Measurements from ENCODE around the gene USE1. TPM values are rescaled to one million over a fixed set of nuclear protein-coding genes. Genes with fewer than 3 reads are reported as not detected.

USE1 gene
- total RNA-seq, 4 donors from 2014 or later = 11.5 to 43.5 (median 22.2) TPM

DNA sequence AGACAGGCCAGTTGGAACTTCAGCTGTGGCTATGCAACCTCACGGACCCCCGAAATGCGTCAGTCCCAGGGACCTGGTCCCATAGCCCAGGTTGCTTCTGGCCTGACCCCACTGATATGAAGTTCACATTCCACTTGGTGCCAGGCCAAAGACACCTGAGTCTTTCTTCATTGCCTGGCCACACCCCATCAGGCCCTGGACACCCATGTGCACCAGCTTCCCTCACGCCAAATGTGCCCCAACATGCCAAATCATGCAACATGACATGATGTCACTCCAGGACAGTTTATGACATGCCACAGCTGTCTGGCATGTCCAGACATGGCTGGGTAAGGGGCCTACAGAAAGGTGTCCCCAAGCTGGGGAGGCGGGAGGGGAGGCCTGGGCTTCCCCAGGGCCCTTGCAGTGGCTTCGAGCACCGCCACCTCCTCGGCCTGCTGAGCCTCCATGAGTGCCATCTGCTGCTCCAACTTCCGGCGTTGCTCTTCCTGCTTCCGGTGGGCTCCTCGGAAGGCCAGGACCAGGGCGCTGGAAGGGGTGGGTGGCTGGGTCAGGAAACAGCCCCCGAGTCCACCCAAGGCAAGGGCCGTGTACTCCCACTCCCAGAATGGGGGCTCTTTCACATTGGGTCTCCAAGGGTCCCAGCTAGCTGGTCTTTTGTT, 34.9 kb downstream of the USE1 start:
- Histone ChIP-seq H3K36me3 (no peaks in the 10 kb centered on the region), H3K27ac (no peak overlapping the region), H3K27me3 (no peaks in the 10 kb centered on the region), H3K4me1 (no peaks in the 10 kb centered on the region), H3K9me3 (no peaks in the 10 kb centered on the region), H3K4me3 (no peak overlapping the region)
- intact Hi-C loops (cut with DNase I; ENCODE audit: low total_unique reads) = no loop called here
- no peak for TF ChIP-seq POLR2A (IDR thresholded peaks at IDR 0.05)
- TF ChIP-seq, protein P1, sequence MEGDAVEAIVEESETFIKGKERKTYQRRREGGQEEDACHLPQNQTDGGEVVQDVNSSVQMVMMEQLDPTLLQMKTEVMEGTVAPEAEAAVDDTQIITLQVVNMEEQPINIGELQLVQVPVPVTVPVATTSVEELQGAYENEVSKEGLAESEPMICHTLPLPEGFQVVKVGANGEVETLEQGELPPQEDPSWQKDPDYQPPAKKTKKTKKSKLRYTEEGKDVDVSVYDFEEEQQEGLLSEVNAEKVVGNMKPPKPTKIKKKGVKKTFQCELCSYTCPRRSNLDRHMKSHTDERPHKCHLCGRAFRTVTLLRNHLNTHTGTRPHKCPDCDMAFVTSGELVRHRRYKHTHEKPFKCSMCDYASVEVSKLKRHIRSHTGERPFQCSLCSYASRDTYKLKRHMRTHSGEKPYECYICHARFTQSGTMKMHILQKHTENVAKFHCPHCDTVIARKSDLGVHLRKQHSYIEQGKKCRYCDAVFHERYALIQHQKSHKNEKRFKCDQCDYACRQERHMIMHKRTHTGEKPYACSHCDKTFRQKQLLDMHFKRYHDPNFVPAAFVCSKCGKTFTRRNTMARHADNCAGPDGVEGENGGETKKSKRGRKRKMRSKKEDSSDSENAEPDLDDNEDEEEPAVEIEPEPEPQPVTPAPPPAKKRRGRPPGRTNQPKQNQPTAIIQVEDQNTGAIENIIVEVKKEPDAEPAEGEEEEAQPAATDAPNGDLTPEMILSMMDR (IDR thresholded peaks at IDR 0.05) = no peak
- DNase-seq = no peak

DNA sequence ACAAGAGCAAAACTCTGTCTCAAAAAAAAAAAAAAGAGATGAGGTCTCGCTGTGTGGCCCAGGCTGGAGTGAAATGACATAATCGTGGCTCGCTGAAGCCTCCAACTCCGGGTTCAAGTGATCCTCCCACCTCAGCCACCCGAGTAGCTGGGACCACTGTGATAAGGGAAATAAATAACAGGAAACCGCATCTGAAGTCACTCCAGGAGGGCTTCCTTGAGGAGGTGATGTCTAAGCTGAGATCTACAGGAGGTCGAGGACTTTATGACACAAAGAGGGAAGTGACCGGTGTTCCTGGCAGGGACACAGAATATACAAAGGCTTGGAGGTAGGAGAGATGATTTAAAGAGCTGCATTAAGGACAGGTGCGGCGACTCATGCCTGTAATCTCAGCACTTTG, 39.5 kb downstream of the USE1 start:
- Histone ChIP-seq H3K9me3 (no peaks in the 10 kb centered on the region), H3K4me3 (no peak overlapping the region), H3K27ac (no peak overlapping the region), H3K36me3 (no peaks in the 10 kb centered on the region), H3K27me3 (no peaks in the 10 kb centered on the region), H3K4me1 (no peaks in the 10 kb centered on the region)
- intact Hi-C loops (cut with DNase I; ENCODE audit: low total_unique reads) = no loop called here
- DNase-seq = no peak
- TF ChIP-seq, protein P1 (IDR thresholded peaks at IDR 0.05) = no peak
- no peak for TF ChIP-seq POLR2A (IDR thresholded peaks at IDR 0.05)

DNA sequence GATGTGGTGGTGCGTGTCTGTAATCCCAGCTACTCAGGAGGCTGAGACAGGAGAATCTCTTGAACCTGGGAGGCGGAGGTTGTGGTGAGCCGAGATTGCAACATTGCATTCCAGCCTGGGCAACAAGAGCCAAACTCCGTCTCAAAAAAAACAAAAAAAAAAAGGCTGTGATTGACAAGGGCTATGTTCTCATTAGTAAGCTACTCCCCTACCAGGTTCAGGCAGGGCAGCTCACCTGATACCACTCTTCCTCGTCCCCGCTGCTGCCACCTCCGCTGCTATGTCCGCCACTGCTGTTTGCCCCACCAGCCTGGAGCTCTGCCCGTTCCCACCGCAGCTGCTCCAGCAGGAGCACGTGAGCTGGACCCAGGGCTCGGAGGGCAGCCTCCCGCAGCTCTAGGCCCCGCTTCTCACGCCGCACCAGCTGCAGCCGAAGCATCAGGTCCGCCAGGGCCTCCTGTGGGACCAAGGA, 40.0 kb downstream of the USE1 start:
- DNase-seq = no peak
- intact Hi-C loops (cut with DNase I; ENCODE audit: low total_unique reads) = no loop called here

DNA sequence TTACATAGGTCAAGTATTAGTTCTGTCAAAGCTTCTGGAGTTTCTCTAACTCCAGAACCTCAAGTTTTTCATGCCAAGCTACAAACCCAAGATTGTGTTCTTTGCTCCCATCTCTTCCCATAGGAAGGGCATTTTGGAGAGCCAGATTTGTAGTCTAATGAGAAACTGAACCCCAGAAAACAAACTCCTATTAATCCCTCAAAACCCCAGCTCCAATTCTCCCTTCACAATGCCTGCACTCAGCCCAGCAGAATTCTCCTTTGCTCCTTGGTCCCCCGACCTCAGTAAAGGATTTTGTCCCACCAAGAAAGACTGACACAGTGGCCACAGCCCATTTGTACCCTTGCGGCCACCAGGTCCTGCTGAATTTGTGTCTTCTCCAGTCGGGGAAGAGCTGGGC, 41.0 kb downstream of the USE1 start:
- no peak overlapping the region for H3K4me3 ChIP-seq
- no peaks in the 10 kb centered on the region for H3K9me3 ChIP-seq
- H3K4me1 ChIP-seq = no peaks in the 10 kb centered on the region
- TF ChIP-seq, protein P1 (IDR thresholded peaks at IDR 0.05) = no peak
- no peak for TF ChIP-seq POLR2A (IDR thresholded peaks at IDR 0.05)
- intact Hi-C loops (cut with DNase I; ENCODE audit: low total_unique reads) = no loop called here
- no peak for DNase-seq
- H3K27me3 ChIP-seq = no peaks in the 10 kb centered on the region
- no peaks in the 10 kb centered on the region for H3K36me3 ChIP-seq
- no peak overlapping the region for H3K27ac ChIP-seq

More for the DNA sequence above, 40.0 kb downstream of the USE1 start:
- TF ChIP-seq POLR2A (IDR thresholded peaks at IDR 0.05) = no peak
- TF ChIP-seq, protein P1 (IDR thresholded peaks at IDR 0.05) = no peak
- H3K27me3 ChIP-seq = no peaks in the 10 kb centered on the region
- H3K4me3 ChIP-seq = no peak overlapping the region
- no peaks in the 10 kb centered on the region for H3K9me3 ChIP-seq
- no peak overlapping the region for H3K27ac ChIP-seq
- no peaks in the 10 kb centered on the region for H3K36me3 ChIP-seq
- H3K4me1 ChIP-seq = no peaks in the 10 kb centered on the region

DNA sequence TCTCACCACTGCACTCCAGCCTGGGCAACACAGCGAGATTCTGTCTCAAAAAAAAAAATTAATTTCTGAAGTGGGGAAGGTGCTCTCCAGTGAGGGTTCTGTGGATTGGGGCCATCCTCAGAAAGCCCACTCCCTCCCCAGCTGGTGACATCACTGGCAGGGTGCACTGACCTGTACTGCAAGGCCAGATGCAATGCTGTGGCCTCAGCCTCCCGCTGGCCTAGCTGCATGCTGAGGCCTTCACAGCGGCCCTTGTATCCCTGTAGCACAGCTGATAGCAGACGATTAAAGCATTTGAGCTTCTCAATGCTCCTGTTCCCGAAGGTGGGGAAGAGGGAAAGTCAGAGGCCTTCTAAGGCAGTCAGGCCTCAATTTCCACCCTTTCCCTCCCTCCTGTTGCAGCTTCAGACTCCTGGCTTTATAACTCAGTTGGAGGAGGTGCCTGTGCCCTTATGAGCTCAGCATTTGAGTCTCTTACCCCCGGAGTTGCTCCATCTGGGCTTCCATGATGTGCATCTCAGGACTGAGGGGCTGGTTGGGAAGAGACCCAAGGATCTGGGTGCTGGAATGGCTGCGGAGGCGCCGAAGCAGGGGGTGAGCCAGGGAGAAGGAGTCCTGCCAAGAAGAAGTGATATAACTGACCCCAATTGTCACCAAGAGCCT, 44.1 kb downstream of the USE1 start:
- TF ChIP-seq, protein P1 (IDR thresholded peaks at IDR 0.05) = no peak
- TF ChIP-seq POLR2A (IDR thresholded peaks at IDR 0.05) = no peak
- Histone ChIP-seq H3K36me3 (no peaks in the 10 kb centered on the region), H3K4me1 (no peaks in the 10 kb centered on the region), H3K9me3 (no peaks in the 10 kb centered on the region), H3K4me3 (no peak overlapping the region), H3K27me3 (no peaks in the 10 kb centered on the region), H3K27ac (no peak overlapping the region)
- DNase-seq = no peak
- intact Hi-C loops (cut with DNase I; ENCODE audit: low total_unique reads) = no loop called here

Data from uterus (tissue), 4 donors.